HL-60 (cell line): ENCODE measurements around the gene ATF6.

Source experiments
- CTCF ChIP-seq: IDR thresholded peaks from one replicate; pipeline ENCODE4 v1.5.1; 2011; ENCODE audit warnings: low read length, control low read depth, inconsistent platforms; ENCODE audit not compliant: insufficient read depth
- REST ChIP-seq: IDR thresholded peaks from 2 replicates; pipeline ENCODE4 v1.6.1; 2012; ENCODE audit warnings: low read depth; ENCODE audit not compliant: insufficient replicate concordance

- TF ChIP-seq REST (no peak), CTCF (no peak)
Observed at GRCh38 chr1:161872506-161872905, 106.4 kb downstream of the ATF6 start.
